Measurements from ENCODE around the gene ITGB8.
A peak's percentile ranks its signal among the peaks of the same experiment; 100 is the strongest.

ITGB8 gene

DNA sequence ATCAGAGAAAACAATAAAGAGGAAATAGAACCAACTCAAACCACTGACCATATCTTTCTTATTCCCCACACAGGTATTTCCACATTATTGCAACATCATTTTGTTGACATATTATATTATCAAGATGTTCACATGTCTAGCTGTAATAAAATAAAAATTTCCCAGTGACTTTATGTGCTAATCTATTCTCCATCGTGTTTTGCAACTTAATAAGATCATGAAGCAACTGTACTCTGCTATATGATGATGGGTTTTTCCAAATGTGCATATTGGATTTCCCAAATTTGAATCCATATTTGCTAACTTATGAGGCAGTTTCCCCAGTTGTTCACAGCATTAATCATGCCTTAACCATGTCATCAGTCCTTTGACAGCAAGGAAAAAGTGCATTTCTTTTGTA, 127.8 kb downstream of the ITGB8 start:
- Histone ChIP-seq H3K4me1 (ENCODE audit: insufficient read depth, poor library complexity, severe bottlenecking) (peaks cover 3% of the 10 kb centered on the region), H3K36me3 (ENCODE audit: low read depth) (no peaks in the 10 kb centered on the region), H3K4me3 (ENCODE audit: severe bottlenecking) (no peak overlapping the region), H3K9me3 (ENCODE audit: severe bottlenecking) (no peaks in the 10 kb centered on the region), H3K27me3 (ENCODE audit: insufficient read depth, poor library complexity, severe bottlenecking) (no peaks in the 10 kb centered on the region), H3K27ac (ENCODE audit: poor library complexity, severe bottlenecking) (no peak overlapping the region)
- TF ChIP-seq, protein P1, sequence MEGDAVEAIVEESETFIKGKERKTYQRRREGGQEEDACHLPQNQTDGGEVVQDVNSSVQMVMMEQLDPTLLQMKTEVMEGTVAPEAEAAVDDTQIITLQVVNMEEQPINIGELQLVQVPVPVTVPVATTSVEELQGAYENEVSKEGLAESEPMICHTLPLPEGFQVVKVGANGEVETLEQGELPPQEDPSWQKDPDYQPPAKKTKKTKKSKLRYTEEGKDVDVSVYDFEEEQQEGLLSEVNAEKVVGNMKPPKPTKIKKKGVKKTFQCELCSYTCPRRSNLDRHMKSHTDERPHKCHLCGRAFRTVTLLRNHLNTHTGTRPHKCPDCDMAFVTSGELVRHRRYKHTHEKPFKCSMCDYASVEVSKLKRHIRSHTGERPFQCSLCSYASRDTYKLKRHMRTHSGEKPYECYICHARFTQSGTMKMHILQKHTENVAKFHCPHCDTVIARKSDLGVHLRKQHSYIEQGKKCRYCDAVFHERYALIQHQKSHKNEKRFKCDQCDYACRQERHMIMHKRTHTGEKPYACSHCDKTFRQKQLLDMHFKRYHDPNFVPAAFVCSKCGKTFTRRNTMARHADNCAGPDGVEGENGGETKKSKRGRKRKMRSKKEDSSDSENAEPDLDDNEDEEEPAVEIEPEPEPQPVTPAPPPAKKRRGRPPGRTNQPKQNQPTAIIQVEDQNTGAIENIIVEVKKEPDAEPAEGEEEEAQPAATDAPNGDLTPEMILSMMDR (IDR thresholded peaks at IDR 0.05; ENCODE audit: poor library complexity, severe bottlenecking) = no peak
- DNase-seq (ENCODE audit: low spot score) = no peak
- peak; percentile 33; the same call in 2 of the 3 replicates for ATAC-seq (ENCODE audit: low read depth)

DNA sequence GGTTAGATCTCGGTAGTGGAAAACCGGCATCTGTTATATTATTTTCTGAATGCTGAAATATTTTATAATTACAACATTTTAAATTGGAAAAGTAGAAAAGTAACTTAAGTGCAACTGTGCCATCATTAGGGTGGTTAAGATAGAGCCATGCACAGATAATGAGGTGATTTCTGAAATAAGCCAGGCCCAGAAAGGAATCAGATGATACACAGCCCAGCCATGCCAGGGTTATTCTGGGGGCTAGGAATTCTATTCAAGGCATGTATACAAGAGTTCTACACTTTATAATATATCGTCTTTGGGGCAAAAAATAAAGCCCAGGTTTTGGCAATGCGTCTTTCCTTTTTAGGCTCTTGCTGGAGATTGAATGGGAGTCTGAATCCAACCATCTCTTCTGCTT, 128.7 kb downstream of the ITGB8 start:
- H3K27me3 ChIP-seq (ENCODE audit: insufficient read depth, poor library complexity, severe bottlenecking) = no peaks in the 10 kb centered on the region
- no peak overlapping the region for H3K27ac ChIP-seq (ENCODE audit: poor library complexity, severe bottlenecking)
- H3K9me3 ChIP-seq (ENCODE audit: severe bottlenecking) = no peaks in the 10 kb centered on the region
- H3K4me3 ChIP-seq (ENCODE audit: severe bottlenecking) = no peak overlapping the region
- peaks cover 3% of the 10 kb centered on the region for H3K4me1 ChIP-seq (ENCODE audit: insufficient read depth, poor library complexity, severe bottlenecking)
- ATAC-seq (ENCODE audit: low read depth) (no peak), DNase-seq (ENCODE audit: low spot score) (no peak)
- TF ChIP-seq, protein P1 (IDR thresholded peaks at IDR 0.05; ENCODE audit: poor library complexity, severe bottlenecking) = no peak
- no peaks in the 10 kb centered on the region for H3K36me3 ChIP-seq (ENCODE audit: low read depth)

DNA sequence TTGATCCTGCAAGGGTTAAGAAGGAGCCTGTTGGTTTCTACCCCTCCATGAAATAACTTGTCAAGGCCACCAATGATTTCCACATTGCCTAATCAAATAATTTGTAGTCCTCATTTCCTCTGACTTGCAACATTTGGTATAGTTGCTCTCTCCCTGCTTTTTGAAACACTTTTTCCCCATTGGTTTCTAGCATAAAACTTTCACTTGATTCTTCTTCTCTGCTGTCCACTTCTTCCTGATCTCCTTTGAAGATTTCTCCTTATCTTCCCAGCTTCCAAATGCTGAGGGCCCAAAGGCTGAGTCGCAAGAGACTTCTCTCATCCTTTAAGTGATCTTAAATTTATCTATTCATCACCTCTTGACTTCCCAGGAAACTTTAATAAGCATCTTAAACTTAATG, 134.2 kb downstream of the ITGB8 start:
- ATAC-seq (ENCODE audit: low read depth) (no peak), DNase-seq (ENCODE audit: low spot score) (no peak)
- H3K4me1 ChIP-seq (ENCODE audit: insufficient read depth, poor library complexity, severe bottlenecking) = no peaks in the 10 kb centered on the region
- no peaks in the 10 kb centered on the region for H3K9me3 ChIP-seq (ENCODE audit: severe bottlenecking)
- H3K36me3 ChIP-seq (ENCODE audit: low read depth) = no peaks in the 10 kb centered on the region
- no peak overlapping the region for H3K4me3 ChIP-seq (ENCODE audit: severe bottlenecking)
- TF ChIP-seq, protein P1 (IDR thresholded peaks at IDR 0.05; ENCODE audit: poor library complexity, severe bottlenecking) = no peak
- H3K27ac ChIP-seq (ENCODE audit: poor library complexity, severe bottlenecking) = no peak overlapping the region
- no peaks in the 10 kb centered on the region for H3K27me3 ChIP-seq (ENCODE audit: insufficient read depth, poor library complexity, severe bottlenecking)

All from RWPE2 (cell line).